Loucy (cell line): ENCODE measurements around the gene GALNT7.

Experiments
- CTCF ChIP-seq: fragments of 200-600 bp; sonication (generic); conservative IDR thresholded peaks from 2 replicates; pipeline ENCODE4 v1.5.1; 2014; ENCODE audit warnings: mild to moderate bottlenecking, antibody characterized with exemption, low read length
- EZH2phosphoT487 ChIP-seq: fragments of 200-600 bp; IDR thresholded peaks from 2 replicates; pipeline ENCODE4 v1.6.1; 2018; ENCODE audit warnings: antibody characterized with exemption, mild to moderate bottlenecking, moderate library complexity, borderline replicate concordance

- TF ChIP-seq CTCF (no peak), EZH2phosphoT487 (no peak)
These were observed 13.8 kb downstream of the GALNT7 start for GRCh38 chr4:173182403-173182802.
